K562 (cell line): Measurements from ENCODE around the gene TXNIP. TPM values are rescaled to one million over a fixed set of nuclear protein-coding genes. Genes with fewer than 3 reads are reported as not detected.

Experiments
- AFF1 ChIP-seq, 2 experiments: fragments of 450-650 bp; IDR thresholded peaks; 2 replicates each; pipeline ENCODE4 v1.6.1; 2018; ENCODE audit warnings: mild to moderate bottlenecking in 2 of 2, low read depth in 1 of 2; ENCODE audit not compliant: partially characterized antibody in 2 of 2
- ASH1L ChIP-seq: fragments of 450-650 bp; IDR thresholded peaks from 2 replicates; pipeline ENCODE4 v1.6.1; 2018; ENCODE audit warnings: borderline replicate concordance, mild to moderate bottlenecking, low read depth; ENCODE audit not compliant: partially characterized antibody
- CBX8 ChIP-seq: fragments of 200-600 bp; sonication (generic); IDR thresholded peaks from 2 replicates; pipeline ENCODE4 v1.6.1; 2012; ENCODE audit warnings: borderline replicate concordance, mixed run types, low read depth, mild to moderate bottlenecking, moderate library complexity, mixed read lengths, low read length, control low read depth, inconsistent platforms; ENCODE audit not compliant: poor library complexity, severe bottlenecking; ENCODE audit errors: extremely low read depth
- CUX1 ChIP-seq: fragments of 200-800 bp; sonication (Bioruptor generic); IDR thresholded peaks from 2 replicates; pipeline ENCODE4 v1.6.1; 2016; ENCODE audit warnings: missing genetic modification characterization, missing compliant biosample characterization
- KDM2B ChIP-seq: fragments of 250-450 bp; sonication (Bioruptor Pico); IDR thresholded peaks from 2 replicates; pipeline ENCODE4 v1.8.0; 2021; ENCODE audit warnings: mild to moderate bottlenecking, moderate library complexity
- POU5F1 ChIP-seq: fragments of 150-350 bp; IDR thresholded peaks from 2 replicates; pipeline ENCODE4 v1.6.1; 2014; ENCODE audit warnings: borderline replicate concordance, low read length, low read depth, mild to moderate bottlenecking; ENCODE audit not compliant: partially characterized antibody
- RHOXF2B ChIP-seq: fragments of 250-450 bp; sonication (Bioruptor Pico); conservative IDR thresholded peaks from 2 replicates; pipeline ENCODE4 v1.5.1; 2021
- RUNX1 ChIP-seq: sonication (generic); IDR thresholded peaks from 2 replicates; pipeline ENCODE4 v1.6.1; 2016; ENCODE audit warnings: antibody characterized with exemption, low read depth
- ZNF263 ChIP-seq: sonication (generic); formaldehyde crosslinking; IDR thresholded peaks from 2 replicates; pipeline ENCODE4 v1.8.0; 2022; ENCODE audit warnings: mild to moderate bottlenecking, missing genetic modification reagents, borderline replicate concordance
- polyA plus RNA-seq, 8 experiments: library from polyadenylated mRNA; depleted of rRNA in 4 of 8; stranded (reverse) in 5 of 8; unstranded in 3 of 8; fragments of >200 nt; fragmentation: Nextera tagmentation in 2 of 8; fragmentation: Illumina TruSeq in 1 of 8; extraction: Ambion mirVana in 2 of 8; extraction: Trizol in 1 of 8; gene quantifications; 2 replicates each; pipeline versions ENCODE4 v1.2.1 to v1.2.3, GENCODE V29; 2011 to 2014; ENCODE audit warnings: inconsistent platforms in 1 of 8, missing spikeins in 1 of 8
- total RNA-seq, 7 experiments: library from RNA; depleted of rRNA in 6 of 7; stranded (reverse); fragments of >200 nt in 6 of 7; fragmentation: Illumina TruSeq in 2 of 7; extraction: Trizol in 2 of 7; gene quantifications; 2 replicates each; pipeline versions ENCODE4 v1.2.1 to v1.2.3, GENCODE V29; 2011 to 2021; ENCODE audit warnings: low replicate concordance in 1 of 7
- TF ChIP-seq, protein P1 (sequence below): fragments of 450-650 bp; IDR thresholded peaks from 2 replicates; pipeline ENCODE4 v1.6.1; 2016; ENCODE audit warnings: borderline replicate concordance
- TF ChIP-seq, protein P2 (sequence below), 2 experiments: IDR thresholded peaks; 2 replicates each; pipeline ENCODE4 v1.6.1; 2012; ENCODE audit warnings: improper control_type of control experiment in 2 of 2, low read depth in 2 of 2, low read length in 2 of 2, borderline replicate concordance in 1 of 2

Gene TXNIP
- total and polyA plus RNA-seq, 9 of the 15 experiments (the other 6 are each of a cell fraction or from before 2014, with no cell fraction given), result 120 to 499 (median 257) TPM

DNA sequence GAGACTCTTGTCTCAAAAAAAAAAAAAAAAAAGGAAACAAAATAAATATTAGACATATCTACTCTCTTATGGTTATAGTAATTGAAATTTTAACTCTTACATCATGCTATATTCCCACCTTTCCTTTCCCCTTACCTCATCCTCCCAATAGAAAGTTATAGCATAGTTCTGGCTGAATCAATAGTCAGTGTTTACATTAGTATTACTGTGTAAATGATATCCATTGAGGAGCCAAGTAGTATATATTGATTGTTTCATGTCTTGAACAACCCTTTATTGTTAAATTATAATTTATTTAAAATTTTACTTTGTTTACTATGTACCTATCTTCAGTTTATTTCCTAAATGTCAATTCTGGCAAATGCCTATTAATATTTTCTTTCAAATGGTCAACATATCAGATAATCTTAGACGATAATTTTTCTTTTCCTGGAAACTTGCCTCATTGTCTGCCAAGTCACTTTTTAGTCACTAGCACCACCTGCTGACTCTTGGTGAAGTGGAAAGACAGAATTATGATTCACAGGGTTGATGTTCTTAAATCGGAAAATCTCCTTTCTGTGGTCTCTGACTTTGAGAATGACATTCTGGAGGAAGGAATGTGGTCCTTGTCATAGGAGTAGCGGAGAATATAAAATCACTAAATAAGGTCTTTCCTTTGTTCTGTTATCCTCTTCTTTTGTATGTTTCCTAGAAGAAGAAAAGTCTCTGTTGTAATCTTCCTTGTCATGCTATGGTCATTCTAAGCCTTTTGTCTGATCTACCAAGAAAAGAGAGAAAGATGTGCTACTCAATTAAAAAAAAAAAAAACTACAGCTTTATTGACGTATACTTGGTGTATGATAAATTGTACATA lies 16.6 kb upstream of the TXNIP start (continued):
- TF ChIP-seq AFF1 (IDR thresholded peaks at IDR 0.05; ENCODE audit: low read depth in 1 of 2, partially characterized antibody in 2 of 2), result no peak
- TF ChIP-seq, protein P1, sequence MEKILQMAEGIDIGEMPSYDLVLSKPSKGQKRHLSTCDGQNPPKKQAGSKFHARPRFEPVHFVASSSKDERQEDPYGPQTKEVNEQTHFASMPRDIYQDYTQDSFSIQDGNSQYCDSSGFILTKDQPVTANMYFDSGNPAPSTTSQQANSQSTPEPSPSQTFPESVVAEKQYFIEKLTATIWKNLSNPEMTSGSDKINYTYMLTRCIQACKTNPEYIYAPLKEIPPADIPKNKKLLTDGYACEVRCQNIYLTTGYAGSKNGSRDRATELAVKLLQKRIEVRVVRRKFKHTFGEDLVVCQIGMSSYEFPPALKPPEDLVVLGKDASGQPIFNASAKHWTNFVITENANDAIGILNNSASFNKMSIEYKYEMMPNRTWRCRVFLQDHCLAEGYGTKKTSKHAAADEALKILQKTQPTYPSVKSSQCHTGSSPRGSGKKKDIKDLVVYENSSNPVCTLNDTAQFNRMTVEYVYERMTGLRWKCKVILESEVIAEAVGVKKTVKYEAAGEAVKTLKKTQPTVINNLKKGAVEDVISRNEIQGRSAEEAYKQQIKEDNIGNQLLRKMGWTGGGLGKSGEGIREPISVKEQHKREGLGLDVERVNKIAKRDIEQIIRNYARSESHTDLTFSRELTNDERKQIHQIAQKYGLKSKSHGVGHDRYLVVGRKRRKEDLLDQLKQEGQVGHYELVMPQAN, result no peak
- TF ChIP-seq ZNF263 (CRISPR knock-in tag), result no peak
- TF ChIP-seq CUX1 (CRISPR knock-in tag), result no peak
- no peak for TF ChIP-seq KDM2B (CRISPR knock-in tag)
- TF ChIP-seq CBX8, result no peak
- TF ChIP-seq RUNX1, result no peak
- TF ChIP-seq, protein P2, sequence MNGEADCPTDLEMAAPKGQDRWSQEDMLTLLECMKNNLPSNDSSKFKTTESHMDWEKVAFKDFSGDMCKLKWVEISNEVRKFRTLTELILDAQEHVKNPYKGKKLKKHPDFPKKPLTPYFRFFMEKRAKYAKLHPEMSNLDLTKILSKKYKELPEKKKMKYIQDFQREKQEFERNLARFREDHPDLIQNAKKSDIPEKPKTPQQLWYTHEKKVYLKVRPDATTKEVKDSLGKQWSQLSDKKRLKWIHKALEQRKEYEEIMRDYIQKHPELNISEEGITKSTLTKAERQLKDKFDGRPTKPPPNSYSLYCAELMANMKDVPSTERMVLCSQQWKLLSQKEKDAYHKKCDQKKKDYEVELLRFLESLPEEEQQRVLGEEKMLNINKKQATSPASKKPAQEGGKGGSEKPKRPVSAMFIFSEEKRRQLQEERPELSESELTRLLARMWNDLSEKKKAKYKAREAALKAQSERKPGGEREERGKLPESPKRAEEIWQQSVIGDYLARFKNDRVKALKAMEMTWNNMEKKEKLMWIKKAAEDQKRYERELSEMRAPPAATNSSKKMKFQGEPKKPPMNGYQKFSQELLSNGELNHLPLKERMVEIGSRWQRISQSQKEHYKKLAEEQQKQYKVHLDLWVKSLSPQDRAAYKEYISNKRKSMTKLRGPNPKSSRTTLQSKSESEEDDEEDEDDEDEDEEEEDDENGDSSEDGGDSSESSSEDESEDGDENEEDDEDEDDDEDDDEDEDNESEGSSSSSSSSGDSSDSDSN (IDR thresholded peaks at IDR 0.05; ENCODE audit: borderline replicate concordance in 1 of 2, low read depth in 2 of 2, low read length in 2 of 2), result no peak
- no peak for TF ChIP-seq POU5F1
- no peak for TF ChIP-seq RHOXF2B
- TF ChIP-seq ASH1L, result no peak
